ENCODE data around the gene SNX32. TPM values are rescaled to one million over a fixed set of nuclear protein-coding genes. Genes with fewer than 3 reads are reported as not detected.

The SNX32 gene
- total and polyA plus RNA-seq, 9 of the 15 experiments (the other 6 are each of a cell fraction or from before 2014, with no cell fraction given), result 0.03 TPM; not detected in 7

DNA sequence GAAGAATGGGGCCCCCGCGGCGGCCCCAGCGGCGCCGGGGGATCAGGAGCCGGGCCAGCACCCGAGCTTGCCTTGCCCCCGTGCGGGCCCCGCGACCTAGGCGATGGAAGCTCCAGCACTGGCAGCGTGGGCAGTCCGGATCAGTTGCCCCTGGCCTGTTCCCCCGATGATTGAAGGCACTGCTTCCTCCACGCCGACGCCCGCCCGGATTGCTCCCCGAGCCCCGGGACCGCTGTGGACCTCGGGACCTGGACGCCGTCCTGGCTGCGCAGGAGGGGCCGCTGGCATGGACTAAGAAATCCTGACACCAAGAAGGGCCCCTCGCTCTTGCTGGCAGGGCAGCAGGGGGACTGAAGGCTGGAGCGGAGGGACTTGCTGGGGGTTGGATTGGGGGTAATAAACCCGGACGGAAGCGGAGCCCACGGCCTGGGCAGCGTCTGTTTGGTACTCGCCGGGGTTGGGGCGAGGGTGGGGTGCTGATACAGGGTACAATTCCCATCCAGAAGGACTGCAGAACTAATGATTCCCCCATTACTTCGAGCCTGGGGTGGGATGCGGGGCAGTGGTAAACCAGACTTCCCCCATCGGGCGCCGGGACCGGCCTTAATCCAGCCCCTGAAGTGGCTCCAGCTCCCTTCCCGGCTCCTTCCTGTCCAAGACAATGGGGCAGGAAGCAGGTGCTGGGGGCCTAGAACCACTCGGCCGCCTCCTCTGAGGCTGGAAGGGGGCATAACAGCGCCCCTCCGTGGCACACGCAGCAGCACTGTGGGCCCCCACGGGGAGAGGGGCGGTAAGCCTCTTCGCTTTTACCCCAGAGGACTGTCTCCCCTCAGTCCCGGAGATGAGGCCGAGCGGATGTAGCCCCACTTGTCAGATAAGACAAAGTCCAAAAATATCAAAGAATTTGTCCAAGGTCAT lies 57.7 kb downstream of the SNX32 start (continued):
- TF ChIP-seq MTA3 (IDR thresholded peaks at IDR 0.05; ENCODE audit: borderline replicate concordance), result peak; percentile 58
- TF ChIP-seq, protein P1, sequence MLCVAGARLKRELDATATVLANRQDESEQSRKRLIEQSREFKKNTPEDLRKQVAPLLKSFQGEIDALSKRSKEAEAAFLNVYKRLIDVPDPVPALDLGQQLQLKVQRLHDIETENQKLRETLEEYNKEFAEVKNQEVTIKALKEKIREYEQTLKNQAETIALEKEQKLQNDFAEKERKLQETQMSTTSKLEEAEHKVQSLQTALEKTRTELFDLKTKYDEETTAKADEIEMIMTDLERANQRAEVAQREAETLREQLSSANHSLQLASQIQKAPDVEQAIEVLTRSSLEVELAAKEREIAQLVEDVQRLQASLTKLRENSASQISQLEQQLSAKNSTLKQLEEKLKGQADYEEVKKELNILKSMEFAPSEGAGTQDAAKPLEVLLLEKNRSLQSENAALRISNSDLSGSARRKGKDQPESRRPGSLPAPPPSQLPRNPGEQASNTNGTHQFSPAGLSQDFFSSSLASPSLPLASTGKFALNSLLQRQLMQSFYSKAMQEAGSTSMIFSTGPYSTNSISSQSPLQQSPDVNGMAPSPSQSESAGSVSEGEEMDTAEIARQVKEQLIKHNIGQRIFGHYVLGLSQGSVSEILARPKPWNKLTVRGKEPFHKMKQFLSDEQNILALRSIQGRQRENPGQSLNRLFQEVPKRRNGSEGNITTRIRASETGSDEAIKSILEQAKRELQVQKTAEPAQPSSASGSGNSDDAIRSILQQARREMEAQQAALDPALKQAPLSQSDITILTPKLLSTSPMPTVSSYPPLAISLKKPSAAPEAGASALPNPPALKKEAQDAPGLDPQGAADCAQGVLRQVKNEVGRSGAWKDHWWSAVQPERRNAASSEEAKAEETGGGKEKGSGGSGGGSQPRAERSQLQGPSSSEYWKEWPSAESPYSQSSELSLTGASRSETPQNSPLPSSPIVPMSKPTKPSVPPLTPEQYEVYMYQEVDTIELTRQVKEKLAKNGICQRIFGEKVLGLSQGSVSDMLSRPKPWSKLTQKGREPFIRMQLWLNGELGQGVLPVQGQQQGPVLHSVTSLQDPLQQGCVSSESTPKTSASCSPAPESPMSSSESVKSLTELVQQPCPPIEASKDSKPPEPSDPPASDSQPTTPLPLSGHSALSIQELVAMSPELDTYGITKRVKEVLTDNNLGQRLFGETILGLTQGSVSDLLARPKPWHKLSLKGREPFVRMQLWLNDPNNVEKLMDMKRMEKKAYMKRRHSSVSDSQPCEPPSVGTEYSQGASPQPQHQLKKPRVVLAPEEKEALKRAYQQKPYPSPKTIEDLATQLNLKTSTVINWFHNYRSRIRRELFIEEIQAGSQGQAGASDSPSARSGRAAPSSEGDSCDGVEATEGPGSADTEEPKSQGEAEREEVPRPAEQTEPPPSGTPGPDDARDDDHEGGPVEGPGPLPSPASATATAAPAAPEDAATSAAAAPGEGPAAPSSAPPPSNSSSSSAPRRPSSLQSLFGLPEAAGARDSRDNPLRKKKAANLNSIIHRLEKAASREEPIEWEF (CRISPR knock-in tag; IDR thresholded peaks at IDR 0.05), result no peak
- TF ChIP-seq, protein P2, sequence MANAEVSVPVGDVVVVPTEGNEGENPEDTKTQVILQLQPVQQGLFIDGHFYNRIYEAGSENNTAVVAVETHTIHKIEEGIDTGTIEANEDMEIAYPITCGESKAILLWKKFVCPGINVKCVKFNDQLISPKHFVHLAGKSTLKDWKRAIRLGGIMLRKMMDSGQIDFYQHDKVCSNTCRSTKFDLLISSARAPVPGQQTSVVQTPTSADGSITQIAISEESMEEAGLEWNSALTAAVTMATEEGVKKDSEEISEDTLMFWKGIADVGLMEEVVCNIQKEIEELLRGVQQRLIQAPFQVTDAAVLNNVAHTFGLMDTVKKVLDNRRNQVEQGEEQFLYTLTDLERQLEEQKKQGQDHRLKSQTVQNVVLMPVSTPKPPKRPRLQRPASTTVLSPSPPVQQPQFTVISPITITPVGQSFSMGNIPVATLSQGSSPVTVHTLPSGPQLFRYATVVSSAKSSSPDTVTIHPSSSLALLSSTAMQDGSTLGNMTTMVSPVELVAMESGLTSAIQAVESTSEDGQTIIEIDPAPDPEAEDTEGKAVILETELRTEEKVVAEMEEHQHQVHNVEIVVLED (CRISPR knock-in tag; IDR thresholded peaks at IDR 0.05), result no peak
- peak; percentile 6 to 42; a peak in 2 of 4 replicates for TF ChIP-seq RAD21 (CRISPR knock-in tag; conservative IDR thresholded peaks at IDR 0.05 in 1 of 2, IDR thresholded peaks at IDR 0.05 in 1 of 2)
- TF ChIP-seq NFE2 (IDR thresholded peaks at IDR 0.05; ENCODE audit: low read depth), result no peak; the same call in 1 of the 2 replicates
- TF ChIP-seq ZSCAN32 (CRISPR knock-in tag; IDR thresholded peaks at IDR 0.05), result 0 out of 2 replicates have a peak, but pooled peaks have one; percentile 39
- no peak for TF ChIP-seq ZC3H11A (IDR thresholded peaks at IDR 0.05; ENCODE audit: low read depth, low read length)
- peak; percentile 72 for TF ChIP-seq RBFOX2 (IDR thresholded peaks at IDR 0.05; ENCODE audit: low read depth, low read length)
- TF ChIP-seq, protein P3, sequence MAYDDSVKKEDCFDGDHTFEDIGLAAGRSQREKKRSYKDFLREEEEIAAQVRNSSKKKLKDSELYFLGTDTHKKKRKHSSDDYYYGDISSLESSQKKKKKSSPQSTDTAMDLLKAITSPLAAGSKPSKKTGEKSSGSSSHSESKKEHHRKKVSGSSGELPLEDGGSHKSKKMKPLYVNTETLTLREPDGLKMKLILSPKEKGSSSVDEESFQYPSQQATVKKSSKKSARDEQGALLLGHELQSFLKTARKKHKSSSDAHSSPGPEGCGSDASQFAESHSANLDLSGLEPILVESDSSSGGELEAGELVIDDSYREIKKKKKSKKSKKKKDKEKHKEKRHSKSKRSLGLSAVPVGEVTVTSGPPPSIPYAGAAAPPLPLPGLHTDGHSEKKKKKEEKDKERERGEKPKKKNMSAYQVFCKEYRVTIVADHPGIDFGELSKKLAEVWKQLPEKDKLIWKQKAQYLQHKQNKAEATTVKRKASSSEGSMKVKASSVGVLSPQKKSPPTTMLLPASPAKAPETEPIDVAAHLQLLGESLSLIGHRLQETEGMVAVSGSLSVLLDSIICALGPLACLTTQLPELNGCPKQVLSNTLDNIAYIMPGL (CRISPR knock-in tag; IDR thresholded peaks at IDR 0.05), result no peak
- TF ChIP-seq ZNF174 (CRISPR knock-in tag; IDR thresholded peaks at IDR 0.05), result no peak
- TF ChIP-seq NR2C1 (IDR thresholded peaks at IDR 0.05), result no peak
- TF ChIP-seq NR2C1 (tag; IDR thresholded peaks at IDR 0.05), result no peak
- TF ChIP-seq GABPA (tag; conservative IDR thresholded peaks at IDR 0.05; ENCODE audit: low read depth), result no peak; the same call in 1 of the 2 replicates
- no peak for TF ChIP-seq FOXP4 (CRISPR knock-in tag; IDR thresholded peaks at IDR 0.05; ENCODE audit: borderline replicate concordance)
